Measurements from ENCODE around the gene IGFN1.

The IGFN1 gene

GRCh38 chr1:201266276-201266675 lies 75.7 kb downstream of the IGFN1 start:
- Histone ChIP-seq H3K36me3 (ENCODE audit: low read length) (no peaks in the 10 kb centered on the region), H3K27ac (ENCODE audit: low read depth, low read length) (no peak overlapping the region), H3K27me3 (ENCODE audit: low read length) (no peaks in the 10 kb centered on the region; the same call in 1 of the 2 replicates)

GRCh38 chr1:201266774-201267173 lies 76.2 kb downstream of the IGFN1 start:
- Histone ChIP-seq H3K9me2 (replicated peaks; ENCODE audit: insufficient read depth, low read length) (no peaks in the 10 kb centered on the region), H2AFZ (ENCODE audit: low read depth, low read length, severe bottlenecking) (no peak overlapping the region), H3F3A (ENCODE audit: insufficient read depth) (no peaks in the 10 kb centered on the region), H3K27me3 (ENCODE audit: low read length) (no peaks in the 10 kb centered on the region; the same call in 1 of the 2 replicates), H3K4me3 (ENCODE audit: insufficient read depth, low read length, poor library complexity, severe bottlenecking) (no peak overlapping the region), H3K9me3 (ENCODE audit: insufficient read depth, low read length) (no peaks in the 10 kb centered on the region), H3K79me2 (ENCODE audit: insufficient read depth, low read length) (no peaks in the 10 kb centered on the region), H3K27ac (ENCODE audit: low read depth, low read length) (no peak overlapping the region), H4K20me1 (ENCODE audit: low read depth, low read length) (no peaks in the 10 kb centered on the region), H3K4me2 (ENCODE audit: low read depth, low read length, poor library complexity, severe bottlenecking) (no peak overlapping the region), H3K9ac (ENCODE audit: low read length) (no peak overlapping the region), H3K36me3 (ENCODE audit: low read length) (no peaks in the 10 kb centered on the region)
- TF ChIP-seq EZH2phosphoT487 (conservative IDR thresholded peaks at IDR 0.05; ENCODE audit: low read length): no peak
- no peak for TF ChIP-seq CTCF (IDR thresholded peaks at IDR 0.05; ENCODE audit: insufficient read depth, low read length, poor library complexity, severe bottlenecking)

More at GRCh38 chr1:201266276-201266675, 75.7 kb downstream of the IGFN1 start:
- no peak overlapping the region for H3K9ac ChIP-seq (ENCODE audit: low read length)
- H3K9me3 ChIP-seq (ENCODE audit: insufficient read depth, low read length): no peaks in the 10 kb centered on the region
- no peaks in the 10 kb centered on the region for H4K20me1 ChIP-seq (ENCODE audit: low read depth, low read length)
- H3K4me3 ChIP-seq (ENCODE audit: insufficient read depth, low read length, poor library complexity, severe bottlenecking): no peak overlapping the region
- no peaks in the 10 kb centered on the region for H3K79me2 ChIP-seq (ENCODE audit: insufficient read depth, low read length)
- no peak overlapping the region for H2AFZ ChIP-seq (ENCODE audit: low read depth, low read length, severe bottlenecking)
- no peak overlapping the region for H3K4me2 ChIP-seq (ENCODE audit: low read depth, low read length, poor library complexity, severe bottlenecking)
- H3K9me2 ChIP-seq (replicated peaks; ENCODE audit: insufficient read depth, low read length): no peaks in the 10 kb centered on the region
- no peaks in the 10 kb centered on the region for H3F3A ChIP-seq (ENCODE audit: insufficient read depth)
- no peak for TF ChIP-seq EZH2phosphoT487 (conservative IDR thresholded peaks at IDR 0.05; ENCODE audit: low read length)
- TF ChIP-seq CTCF (IDR thresholded peaks at IDR 0.05; ENCODE audit: insufficient read depth, low read length, poor library complexity, severe bottlenecking): no peak

GRCh38 chr1:201267481-201268229 lies 77.0 kb downstream of the IGFN1 start:
- no peak for TF ChIP-seq CTCF (IDR thresholded peaks at IDR 0.05; ENCODE audit: insufficient read depth, low read length, poor library complexity, severe bottlenecking)
- no peak for TF ChIP-seq EZH2phosphoT487 (conservative IDR thresholded peaks at IDR 0.05; ENCODE audit: low read length)
- H3K4me3 ChIP-seq (ENCODE audit: insufficient read depth, low read length, poor library complexity, severe bottlenecking): no peak overlapping the region
- no peaks in the 10 kb centered on the region for H3K79me2 ChIP-seq (ENCODE audit: insufficient read depth, low read length)
- no peaks in the 10 kb centered on the region for H3K36me3 ChIP-seq (ENCODE audit: low read length)
- H3K9me2 ChIP-seq (replicated peaks; ENCODE audit: insufficient read depth, low read length): no peaks in the 10 kb centered on the region
- H3K4me2 ChIP-seq (ENCODE audit: low read depth, low read length, poor library complexity, severe bottlenecking): no peak overlapping the region
- no peaks in the 10 kb centered on the region; the same call in 1 of the 2 replicates for H3K27me3 ChIP-seq (ENCODE audit: low read length)
- H3F3A ChIP-seq (ENCODE audit: insufficient read depth): no peaks in the 10 kb centered on the region
- no peak overlapping the region for H3K9ac ChIP-seq (ENCODE audit: low read length)
- no peak overlapping the region for H2AFZ ChIP-seq (ENCODE audit: low read depth, low read length, severe bottlenecking)
- H3K27ac ChIP-seq (ENCODE audit: low read depth, low read length): no peak overlapping the region
- H3K9me3 ChIP-seq (ENCODE audit: insufficient read depth, low read length): no peaks in the 10 kb centered on the region
- no peaks in the 10 kb centered on the region for H4K20me1 ChIP-seq (ENCODE audit: low read depth, low read length)
